A204.1 (cell line): Measurements from ENCODE around the gene PPM1L.
"Not testable (repeated sequence)": the region's sequence is repeated elsewhere in the genome, so short reads cannot be mapped to it uniquely, and the experiment has no call there.

Experiments used
- FAIRE-seq: peaks from 2 replicates; lab custom pipeline; 2012; peaks lifted over from hg19 to GRCh38; lab: Jason Lieb, UNC

The PPM1L gene

DNA sequence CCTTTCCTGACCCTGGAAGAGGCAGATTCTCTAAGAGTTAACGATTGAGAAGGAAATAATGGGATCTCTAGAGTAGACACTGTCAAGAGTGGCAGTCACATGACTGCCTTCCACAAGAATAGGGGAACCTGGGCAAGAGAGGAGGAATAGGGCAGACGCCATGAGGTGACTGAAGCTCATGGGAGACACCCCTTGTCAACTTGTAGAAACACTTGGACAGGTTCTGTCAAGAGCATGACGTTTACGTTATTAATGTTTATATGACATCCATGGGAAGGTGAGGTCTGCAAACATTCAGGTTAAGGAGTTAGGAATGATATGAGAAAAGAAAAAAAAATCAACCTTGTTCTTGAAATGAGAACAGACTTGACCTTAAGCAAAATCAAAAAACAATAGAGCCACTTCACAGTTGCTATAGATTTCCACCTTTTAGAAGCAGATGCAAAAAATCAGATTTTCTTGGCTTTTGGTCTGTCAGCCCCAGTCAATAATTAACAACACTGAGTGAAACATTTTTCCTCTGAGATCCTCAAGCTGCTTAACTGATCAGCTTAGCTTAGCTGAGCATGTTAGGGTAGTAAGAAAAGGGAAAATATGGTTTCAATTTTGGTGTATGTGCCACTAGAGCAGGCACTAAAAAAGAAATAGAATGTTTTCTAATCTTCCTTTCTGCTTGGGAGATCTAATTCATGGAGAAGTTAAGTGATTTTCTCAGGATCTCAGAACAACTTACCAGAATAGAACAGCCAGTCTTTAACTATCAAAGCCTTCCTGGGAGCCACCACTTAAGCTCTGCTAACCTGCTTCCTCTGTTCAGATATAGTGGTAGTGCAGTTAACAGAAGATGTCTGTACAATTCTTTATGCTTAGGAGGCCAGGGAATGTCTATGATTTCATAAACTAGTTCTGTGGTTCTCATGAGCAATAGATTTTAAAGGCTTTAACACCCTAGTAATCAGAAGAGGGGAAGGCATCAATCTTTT lies 232.2 kb downstream of the PPM1L start:
- no peak for FAIRE-seq

DNA sequence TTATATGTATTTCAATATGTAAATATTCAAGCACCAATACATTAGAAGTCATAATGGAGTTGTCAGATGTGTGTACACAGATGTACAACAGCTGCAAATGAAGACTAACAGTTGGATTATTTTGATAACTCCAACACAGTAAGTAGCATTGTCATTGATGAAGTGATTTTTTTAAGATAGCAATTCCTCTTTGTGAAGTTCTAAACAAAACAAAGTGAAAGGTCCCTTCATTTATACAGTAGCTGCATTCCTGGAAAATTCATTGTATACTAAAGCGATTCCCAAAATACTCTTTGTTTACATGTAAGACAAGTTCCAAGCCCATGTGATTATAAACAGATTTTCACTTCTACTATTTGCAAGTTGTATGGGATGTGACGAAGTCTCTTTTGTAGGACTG lies 234.4 kb downstream of the PPM1L start:
- FAIRE-seq = no peak

DNA sequence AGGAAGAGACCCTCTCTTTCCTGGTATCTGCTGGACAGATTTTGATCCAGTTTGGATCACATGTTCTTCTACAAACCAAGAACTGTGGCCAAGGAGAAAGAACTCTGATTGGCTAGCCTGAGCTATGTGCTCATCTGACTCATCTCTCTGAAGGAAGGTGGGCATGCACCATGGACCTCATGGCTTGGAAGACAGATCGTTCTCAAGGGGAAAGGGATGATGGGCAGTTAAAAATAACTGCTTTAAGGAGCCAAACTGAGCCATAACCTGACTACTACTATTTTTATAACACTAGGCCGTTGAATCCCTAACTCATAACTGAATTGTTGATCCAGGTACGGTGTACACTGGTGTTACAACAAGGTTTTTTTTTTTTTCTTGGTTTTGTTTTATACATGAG lies 236.7 kb downstream of the PPM1L start:
- FAIRE-seq = no peak

DNA sequence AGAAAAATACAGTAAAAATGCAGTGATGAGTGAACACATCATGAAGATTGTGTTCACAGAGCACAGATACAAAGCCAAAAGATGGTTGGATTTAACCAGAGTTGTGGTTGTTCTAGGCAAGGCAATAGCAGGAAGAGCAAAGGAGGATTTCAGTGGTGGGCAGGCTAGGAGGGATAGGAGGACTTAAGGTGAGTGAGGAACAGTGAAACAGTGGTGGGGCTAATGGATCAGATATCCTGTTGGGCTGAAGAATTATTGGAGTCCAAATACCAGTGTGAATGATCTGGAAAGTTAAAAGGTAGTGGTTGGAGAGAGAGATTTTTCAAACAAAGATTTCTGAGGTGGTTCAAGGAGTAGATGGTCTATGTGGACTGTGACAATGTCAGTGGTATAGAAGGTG lies 240.8 kb downstream of the PPM1L start:
- no peak for FAIRE-seq

DNA sequence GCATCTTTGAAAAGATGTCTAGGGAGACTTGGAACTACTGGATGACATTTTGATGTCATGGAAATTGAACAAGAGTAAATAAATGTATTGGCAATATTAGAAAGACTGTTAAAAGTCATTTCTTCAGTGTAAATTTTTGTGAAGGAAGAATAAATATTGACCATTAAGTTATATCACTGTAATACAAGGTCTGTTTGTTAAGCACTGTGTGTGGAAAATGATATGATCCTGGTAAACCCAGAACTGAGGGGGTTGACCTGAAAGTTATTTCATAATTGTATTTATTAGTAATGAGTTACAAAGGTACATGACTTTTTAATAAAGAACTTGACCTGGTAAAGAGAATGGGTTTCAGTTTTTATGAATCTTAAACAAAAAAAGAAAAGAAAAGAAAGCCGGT lies 242.6 kb downstream of the PPM1L start:
- FAIRE-seq = no peak

DNA sequence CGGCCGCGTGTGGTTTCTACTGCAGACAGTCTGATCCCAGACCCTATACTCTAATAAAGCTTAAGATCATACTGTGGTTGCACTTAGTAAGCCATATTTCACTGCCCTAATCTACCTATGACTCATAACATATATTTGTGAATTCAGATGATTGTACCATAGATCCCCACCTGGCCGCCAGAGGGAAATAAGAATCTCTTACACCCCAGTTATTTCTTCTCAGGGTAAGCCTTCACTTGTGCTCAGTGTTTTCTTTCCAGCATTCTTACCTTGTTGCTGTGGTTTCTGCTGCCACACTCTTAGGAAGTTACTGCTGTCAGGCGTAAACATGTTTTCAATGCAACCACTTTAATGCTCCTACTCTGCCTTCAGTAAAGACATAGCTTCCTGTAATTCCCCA lies 243.2 kb downstream of the PPM1L start:
- FAIRE-seq = no peak

DNA sequence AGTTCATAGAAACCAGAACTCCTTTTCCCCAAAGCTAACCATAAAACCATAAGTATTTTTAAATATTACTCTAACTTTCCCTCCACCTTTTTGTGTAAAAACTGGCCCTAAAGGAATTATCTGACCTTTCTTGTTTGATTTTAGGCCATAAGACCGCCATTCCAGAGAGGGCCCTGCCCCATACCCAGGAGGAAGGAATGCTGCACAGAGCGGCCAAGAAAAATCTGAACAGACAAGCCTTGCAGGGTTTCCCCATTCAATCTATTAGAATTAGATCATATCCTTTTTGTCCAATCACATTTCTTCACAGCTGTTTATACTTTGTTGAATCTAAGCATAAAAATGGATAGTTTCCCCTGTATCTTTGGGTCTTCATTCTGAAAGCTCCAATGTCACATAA lies 252.1 kb downstream of the PPM1L start:
- no peak for FAIRE-seq

DNA sequence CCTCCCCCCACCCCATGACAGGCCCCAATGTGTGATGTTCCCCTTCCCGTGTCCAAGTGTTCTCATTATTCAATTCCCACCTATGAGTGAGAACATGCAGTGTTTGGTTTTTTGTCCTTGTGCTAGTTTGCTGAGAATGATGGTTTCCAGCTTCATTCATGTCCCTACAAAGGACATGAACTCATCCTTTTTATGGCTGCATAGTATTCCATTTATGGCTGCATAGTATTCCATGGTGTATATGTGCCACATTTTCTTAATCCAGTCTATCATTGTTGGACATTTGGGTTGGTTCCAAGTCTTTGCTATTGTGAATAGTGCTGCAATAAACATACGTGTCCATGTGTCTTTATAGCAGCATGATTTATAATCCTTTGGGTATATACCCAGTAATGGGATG lies 254.1 kb downstream of the PPM1L start:
- not testable (repeated sequence) for FAIRE-seq

DNA sequence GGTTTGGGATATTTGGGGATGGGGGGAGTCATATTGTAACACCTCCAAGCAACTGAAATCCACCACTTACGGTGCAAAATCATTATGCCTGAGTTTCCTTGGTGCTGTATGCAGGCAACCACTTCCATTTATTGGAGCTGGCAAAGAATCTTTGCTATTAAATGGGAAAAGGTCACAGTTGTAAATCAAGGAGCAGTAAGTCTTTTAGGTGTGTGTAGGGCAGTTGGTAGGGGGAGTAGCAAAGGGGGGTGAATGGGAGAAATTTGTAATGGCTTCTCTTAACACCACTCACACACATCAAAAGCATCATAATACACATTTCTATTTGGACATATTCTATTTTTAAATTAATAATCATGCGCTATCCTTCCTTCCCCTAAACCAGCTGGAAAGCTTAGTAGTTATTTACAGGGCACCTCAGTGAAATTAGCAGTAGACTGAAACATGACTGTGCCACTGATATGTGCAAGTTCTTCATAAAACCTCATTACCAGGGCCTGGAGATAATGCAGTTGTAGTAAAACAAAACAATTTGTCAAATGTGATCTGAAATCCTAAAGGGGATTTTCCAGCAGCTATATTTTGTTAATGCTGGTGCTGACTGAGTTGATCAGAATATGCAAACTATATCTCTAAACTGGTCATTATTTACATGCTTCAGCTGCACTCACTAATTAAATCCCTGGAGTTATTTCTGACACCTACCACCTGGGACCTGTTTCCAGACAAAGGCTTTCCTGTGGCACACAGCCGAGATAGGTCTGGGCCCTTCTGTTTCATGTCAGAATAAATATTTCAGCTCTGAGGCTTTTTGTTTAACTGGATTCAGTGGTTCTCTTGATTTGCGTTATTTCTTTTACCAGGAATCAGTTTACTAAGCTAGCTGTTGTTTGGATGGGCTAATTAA lies 259.1 kb downstream of the PPM1L start:
- no peak for FAIRE-seq

DNA sequence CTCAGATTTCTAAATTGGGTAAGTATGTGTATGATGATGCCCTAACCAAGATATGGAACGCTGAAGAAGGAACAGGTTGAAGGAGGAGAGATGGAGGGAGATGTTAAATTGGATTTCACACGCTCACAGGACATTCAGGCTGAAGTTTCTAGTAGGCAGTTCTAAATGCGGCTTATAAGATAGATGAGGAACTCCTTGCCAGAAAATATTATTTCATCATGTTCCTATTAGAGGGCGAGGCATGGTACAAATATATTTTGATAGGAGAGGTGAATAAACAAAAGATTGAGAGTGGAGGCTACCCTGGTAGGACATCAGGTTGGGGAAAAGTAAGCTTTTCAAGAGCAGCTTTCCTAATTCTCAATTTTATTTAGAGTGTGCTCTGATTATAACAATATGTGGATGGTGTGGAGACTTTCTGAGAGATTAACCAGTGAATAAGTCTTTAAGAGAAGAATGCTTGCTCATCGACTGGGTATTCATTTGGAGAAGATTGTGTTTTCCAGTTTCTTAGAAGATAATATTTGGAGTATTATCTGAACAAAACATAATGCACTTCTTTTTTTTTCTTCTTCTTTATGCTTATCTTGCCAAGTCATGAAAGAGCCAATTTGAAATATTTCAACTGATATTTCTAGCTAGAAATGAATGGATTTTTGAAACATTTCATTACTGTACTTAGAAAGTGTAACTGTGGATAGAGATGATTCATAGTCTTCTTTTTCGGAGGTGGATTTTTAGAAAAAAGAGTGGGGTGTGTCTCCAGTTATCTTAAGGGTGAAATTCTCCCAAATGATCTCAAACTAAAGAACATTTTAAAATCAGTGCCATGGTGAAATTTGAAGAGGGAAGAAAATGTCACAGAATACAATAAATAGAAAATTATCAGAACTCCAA lies 260.6 kb downstream of the PPM1L start:
- FAIRE-seq = no peak

DNA sequence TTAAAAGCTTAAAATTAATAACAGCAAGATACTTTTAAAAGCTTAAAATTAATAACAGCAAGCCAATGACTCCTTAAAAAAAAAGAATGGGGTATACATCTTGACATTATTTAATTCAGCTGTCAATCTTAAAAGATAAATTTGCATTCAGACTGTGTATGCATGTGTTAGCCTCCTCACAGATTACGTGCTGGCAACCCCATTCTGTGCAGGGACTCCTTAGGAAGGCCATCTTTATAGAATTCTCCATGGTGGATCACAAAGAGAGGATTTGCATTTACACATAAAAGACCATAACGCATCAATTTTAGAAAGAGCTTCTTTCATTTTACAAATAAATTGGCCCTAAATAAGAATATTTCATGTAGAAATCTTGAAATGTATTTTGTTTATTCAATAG lies 261.9 kb downstream of the PPM1L start:
- no peak for FAIRE-seq

DNA sequence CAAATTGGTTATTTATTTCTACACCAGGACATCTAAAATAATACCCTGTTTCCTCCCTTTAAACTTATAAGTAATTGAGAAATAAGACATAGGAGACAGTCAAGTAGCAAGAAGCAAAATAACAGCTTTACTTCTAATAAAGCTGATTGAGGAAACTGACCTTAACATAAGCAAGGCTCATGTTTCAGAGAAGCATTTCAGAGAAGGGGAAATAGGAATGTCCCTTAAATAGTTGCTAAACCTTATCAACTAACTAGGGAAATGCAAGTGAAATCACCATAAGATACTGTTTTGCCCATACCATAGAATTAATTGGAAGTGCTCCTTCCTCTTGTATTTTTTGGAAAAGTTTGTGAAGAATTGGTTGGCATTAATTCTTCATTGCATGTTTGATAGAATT lies 264.2 kb downstream of the PPM1L start:
- FAIRE-seq = peak; percentile 23

DNA sequence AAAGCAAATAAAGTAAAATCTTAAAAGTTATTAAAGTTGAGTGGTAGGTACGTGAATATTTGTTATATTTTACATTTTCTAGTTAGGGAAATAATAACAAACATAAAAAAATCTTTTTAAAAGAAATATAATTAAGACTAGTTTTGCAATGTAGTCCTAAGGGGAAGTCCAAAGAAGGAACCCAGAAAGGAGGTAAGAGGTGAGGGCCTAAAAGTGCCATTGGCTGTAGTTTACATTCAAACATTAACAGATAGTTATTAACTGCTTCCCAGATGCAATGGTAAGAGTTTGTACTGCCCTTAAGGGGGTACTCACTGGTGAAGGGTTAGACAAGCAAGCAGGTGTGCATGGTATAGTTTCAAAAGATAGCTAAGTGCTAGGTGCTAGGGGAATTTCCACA lies 269.9 kb downstream of the PPM1L start:
- peak; percentile 61 for FAIRE-seq

DNA sequence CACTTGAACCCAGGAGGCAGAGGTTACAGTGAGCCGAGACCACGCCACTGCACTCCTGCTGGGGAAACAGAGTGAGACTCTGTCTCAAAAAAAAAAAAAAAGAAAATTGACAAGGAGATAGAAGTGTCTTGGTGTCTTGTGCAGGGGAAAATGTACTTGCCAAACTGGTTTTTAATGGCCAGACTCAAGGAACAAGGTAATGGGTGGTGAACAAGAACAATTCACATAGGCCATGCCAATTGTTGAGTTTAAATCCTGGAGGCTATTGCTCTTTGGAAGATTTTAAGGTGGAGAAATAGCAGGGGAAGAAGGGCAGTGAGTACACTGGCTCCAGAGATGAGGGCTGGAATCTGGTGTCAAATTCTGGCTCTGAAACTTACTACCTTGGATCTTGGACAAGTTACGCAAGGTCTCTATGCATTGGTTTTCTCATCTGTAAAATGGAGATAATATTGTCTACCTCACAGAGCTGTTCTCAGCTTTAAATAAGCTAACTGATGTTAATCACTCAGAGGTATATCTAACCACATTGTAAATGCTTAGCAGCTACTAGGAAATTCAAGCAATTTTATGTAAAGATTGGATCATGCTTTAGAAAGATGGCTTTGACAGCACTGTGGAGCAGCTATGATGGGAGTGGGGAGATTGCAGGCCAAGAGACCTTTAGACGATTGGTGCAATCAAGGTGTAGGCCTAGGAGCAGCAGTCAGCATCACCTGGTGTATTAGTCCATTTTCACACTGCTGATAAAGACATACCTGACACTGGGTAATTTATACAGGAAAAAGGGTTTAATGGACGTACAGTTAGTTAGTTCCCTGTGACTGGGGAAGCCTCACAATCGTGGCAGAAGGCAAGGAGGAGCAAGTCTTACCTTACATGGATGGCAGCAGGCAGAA lies 270.8 kb downstream of the PPM1L start:
- FAIRE-seq = no peak

DNA sequence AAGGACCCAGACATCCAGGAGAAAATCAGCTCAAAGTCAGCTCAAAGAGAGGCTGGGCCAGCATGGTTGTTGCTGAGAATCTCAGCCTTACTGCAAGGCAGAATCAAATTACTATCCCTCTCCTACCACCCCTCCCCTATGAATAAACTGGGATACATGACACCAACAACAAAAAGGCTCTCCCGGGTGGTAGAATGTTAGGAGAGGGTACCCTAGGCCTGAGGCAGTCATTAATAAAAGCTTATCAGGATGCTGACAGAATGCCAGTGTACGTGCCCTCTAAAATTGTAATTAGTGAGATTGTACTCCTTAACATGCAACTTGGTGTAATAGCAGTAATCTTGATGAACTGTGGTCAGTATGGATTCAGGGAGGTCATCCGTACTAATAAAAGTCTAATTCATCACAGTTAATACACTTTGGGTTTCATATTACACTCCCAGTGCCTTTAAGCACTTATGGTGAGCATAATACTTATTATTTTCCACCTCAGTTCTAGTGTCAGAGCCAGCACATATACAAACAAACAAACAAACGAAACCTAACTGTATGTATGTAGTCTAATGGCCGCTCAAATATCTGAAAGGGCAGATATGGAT lies 272.6 kb downstream of the PPM1L start:
- no peak for FAIRE-seq

DNA sequence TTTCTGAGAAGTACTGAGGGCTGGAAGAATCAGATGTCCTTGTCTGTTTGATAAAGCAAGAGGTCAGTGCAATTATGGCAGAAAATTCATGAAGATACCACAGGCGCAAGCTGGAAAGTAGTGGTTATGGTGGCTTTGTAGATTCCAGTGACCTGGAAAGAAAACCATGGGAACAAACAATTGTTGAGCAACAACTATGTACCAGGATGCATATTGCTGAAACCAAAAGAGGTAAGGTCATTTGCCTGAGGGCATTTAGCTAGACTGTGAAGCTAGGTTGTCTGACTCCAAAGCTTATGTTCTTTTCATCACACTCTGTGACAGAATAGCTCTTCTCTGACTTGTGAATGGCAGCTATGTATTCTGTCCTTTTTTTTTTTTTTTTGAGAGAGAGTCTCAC lies 275.1 kb downstream of the PPM1L start:
- no peak for FAIRE-seq

DNA sequence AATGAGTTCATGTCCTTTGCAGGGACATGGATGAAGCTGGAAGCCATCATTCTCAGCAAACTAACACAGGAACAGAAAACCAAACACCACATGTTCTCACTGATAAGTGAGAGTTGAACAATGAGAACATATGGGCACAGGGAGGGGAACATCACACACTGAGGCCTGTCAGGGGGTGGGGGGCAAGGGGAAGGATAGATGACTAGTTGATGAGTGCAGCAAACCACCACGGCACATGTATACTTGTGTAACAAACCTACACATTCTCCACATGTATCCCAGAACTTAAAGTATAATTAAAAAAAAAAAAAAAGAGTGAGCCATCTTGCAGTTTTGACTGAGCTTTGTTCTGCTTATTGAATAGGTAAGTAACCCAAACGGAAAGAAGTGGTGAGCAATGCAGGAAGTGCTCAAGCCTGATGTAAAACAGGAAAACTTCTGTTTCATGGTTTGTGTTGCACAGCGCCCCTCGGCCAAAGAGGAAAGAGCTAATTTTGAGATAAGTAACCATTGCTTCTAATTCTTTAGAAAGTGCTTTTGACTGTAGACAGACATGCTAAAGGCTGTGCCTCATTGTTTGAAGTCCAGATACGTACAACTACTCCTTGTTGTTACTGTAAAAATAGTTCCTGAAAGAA lies 279.0 kb downstream of the PPM1L start:
- not testable (repeated sequence) for FAIRE-seq

DNA sequence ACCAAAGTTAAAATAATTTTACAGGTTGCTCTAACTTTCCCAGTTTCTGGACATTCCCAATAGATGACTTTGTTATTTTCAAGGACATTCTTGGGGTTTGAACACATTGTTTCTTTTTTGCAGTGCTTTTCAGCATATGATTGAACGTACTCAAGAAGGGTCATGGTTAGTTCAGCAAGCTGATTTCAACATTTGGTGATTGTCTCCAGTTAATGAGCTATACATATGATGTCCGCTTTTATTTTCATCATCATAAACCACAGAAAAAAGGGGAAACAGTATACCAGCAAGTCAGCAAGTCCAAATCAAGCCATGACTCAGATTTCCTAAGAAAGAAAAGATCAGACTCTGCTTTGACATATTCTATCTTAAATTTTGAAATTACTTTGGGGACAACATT lies 279.7 kb downstream of the PPM1L start:
- no peak for FAIRE-seq

DNA sequence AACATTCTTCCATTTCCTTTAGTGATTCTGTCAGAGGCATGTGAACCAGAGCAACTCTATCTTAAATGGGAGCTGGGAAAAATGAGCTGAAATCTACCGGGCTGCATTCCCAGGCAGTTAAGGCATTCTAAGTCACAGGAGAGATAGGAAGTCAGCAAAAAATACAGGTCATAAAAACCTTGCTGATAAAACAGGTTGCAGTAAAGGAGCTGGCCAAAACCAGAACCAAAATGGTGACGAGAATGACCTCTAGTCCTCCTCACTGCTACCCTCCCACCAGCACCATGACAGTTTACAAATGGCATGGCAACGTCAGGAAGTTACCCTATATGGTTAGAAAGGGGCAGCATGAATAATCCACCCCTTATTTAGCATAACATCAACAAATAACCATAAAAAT lies 282.7 kb downstream of the PPM1L start:
- FAIRE-seq = no peak

DNA sequence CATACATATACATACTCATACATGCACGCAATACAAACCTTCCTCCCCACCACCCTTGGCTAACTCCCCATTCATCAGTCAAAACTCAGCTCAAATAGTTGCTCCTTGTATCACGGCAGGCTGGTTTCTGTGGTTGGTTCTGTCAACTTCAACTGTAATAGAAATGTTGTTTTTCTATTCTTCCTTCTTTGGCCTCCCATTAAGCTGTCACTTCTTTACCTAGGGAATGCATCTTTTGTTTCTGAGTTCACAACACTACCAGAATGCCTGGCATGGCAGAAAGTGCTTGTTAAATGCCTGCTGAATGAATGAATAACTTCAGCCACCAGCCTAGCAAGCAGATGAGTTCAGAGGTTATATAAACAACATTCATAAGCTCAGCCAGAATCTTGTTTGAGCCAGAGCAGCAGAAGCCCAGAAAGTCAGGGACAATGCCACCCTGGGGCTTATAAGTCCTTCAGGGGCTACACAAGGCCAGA lies 286.0 kb downstream of the PPM1L start:
- FAIRE-seq = no peak
